ENCODE data around the gene FRAT1. TPM values are rescaled to one million over a fixed set of nuclear protein-coding genes. Genes with fewer than 3 reads are reported as not detected.

FRAT1 gene
- polyA plus RNA-seq, 1 donor from 2014 or later, result 10.8 TPM

DNA sequence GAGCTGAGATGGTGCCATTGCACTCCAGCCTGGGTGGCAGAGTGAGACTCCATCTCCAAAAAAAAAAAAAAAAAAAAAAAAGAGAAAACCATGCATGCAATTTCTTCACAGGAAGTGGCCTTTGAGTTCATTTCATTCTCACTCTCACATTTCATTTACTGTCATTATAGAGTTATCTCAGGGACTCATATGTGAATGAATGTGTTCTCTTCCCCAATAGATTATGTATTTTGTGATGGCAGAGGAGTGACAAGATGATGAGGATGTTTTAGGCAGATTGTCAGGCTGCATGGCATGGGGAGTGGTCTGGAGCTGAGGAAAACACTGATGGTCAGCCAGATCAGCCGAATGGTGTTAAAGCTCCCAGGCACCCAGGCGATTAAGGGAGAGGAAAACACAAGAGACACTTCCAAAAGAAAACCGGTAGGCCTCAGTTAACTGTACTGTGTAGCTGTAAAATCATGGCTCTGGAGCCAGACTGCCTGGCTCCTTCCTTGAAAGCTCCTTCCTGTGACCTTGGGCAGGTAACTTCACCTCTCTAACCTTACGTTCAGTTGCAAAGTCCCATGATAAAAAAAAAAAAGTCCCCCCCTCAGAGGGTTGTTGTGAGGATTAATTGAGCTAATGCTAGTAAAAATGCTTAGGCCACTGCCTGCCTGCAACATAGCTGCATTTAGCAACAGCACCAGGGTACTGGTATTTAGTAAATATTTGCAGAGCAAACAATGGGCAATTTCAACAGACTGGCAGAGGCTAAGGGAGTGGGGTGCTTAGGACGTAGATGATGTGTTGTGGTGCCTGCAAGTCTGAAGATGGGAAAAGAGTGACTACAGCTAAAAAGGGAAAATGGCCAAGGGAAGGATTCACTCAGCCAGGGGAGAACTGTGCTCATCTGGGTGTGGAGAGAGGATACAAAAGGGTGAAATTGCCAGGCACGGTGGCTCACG is 8.6 kb downstream of the FRAT1 start:
- Histone ChIP-seq H2AFZ (ENCODE audit: low read depth, low read length) (no peak overlapping the region), H3K9me3 (ENCODE audit: low read length) (no peaks in the 10 kb centered on the region), H3K79me2 (replicated peaks; ENCODE audit: insufficient read depth, low read length) (peaks cover 16% of the 10 kb centered on the region), H4K20me1 (ENCODE audit: insufficient read depth) (no peaks in the 10 kb centered on the region), H3K36me3 (ENCODE audit: insufficient read depth, low read length) (no peaks in the 10 kb centered on the region), H3K27me3 (ENCODE audit: insufficient read depth, low read depth, low read length) (peaks cover 15% of the 10 kb centered on the region), H3F3A (ENCODE audit: insufficient read depth, low read length, poor library complexity, severe bottlenecking) (peaks cover 8% of the 10 kb centered on the region), H3K9me2 (ENCODE audit: insufficient read depth, low read length) (no peaks in the 10 kb centered on the region), H3K9ac (ENCODE audit: low read length) (no peak overlapping the region), H3K4me3 (ENCODE audit: low read length) (no peak overlapping the region), H3K4me2 (ENCODE audit: low read length) (no peak overlapping the region), H3K27ac (ENCODE audit: low read length) (no peak overlapping the region)
- TF ChIP-seq CTCF (IDR thresholded peaks at IDR 0.05; ENCODE audit: poor library complexity, severe bottlenecking), result no peak
- TF ChIP-seq POLR2AphosphoS5 (IDR thresholded peaks at IDR 0.05), result no peak

DNA sequence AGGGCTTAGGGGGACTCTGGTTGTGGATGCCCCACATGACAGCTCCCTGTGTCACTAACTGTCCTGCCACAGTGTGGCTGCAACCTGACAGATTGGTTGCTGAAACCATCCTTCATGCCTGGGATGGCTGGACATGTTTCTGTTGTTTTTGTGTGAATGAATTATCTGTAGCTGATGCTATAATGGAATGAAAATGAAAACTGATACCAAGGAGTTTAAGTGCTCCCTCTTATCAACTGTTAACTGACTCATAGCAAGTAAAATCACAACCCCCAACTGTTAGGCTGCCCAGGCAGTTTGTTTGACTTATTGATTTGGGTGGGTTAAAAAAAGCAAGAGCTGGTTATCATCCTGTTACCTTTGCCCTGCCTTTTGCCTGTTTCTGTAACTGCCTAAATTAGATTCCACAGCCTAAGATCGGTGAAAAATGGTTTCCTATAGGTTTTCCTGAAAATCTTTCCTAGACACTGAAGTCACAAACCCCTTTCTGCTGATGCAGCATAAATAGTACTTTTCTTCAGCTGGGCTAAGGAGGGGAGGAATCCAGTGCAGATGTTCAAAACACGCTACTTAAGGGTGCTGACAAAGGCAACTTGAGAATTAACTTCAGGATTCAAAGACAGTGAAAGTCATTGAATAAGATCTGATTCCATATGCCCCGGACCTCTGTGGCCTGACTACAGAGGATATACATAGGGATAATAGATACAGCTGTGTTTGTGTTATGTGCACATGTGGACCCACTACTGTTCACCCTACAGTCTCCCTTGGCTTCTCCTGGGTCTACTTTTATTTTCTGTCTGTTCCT is 9.8 kb downstream of the FRAT1 start:
- no peak overlapping the region for H3K9ac ChIP-seq (ENCODE audit: low read length)
- H3K4me3 ChIP-seq (ENCODE audit: low read length), result no peak overlapping the region
- H3K27me3 ChIP-seq (ENCODE audit: insufficient read depth, low read depth, low read length), result peaks cover 17% of the 10 kb centered on the region
- H3K27ac ChIP-seq (ENCODE audit: low read length), result no peak overlapping the region
- no peak for TF ChIP-seq TAF1 (IDR thresholded peaks at IDR 0.05; ENCODE audit: low read depth)
- no peak for TF ChIP-seq MXI1 (conservative IDR thresholded peaks at IDR 0.05; ENCODE audit: poor library complexity, severe bottlenecking)
- TF ChIP-seq CTCF (IDR thresholded peaks at IDR 0.05; ENCODE audit: poor library complexity, severe bottlenecking), result no peak
- no peak for TF ChIP-seq POLR2AphosphoS5 (IDR thresholded peaks at IDR 0.05)
- no peak for TF ChIP-seq EP300 (conservative IDR thresholded peaks at IDR 0.05; ENCODE audit: poor library complexity, severe bottlenecking)
- no peak for TF ChIP-seq SMC3 (conservative IDR thresholded peaks at IDR 0.05; ENCODE audit: poor library complexity)
- H2AFZ ChIP-seq (ENCODE audit: low read depth, low read length), result no peak overlapping the region
- H3F3A ChIP-seq (ENCODE audit: insufficient read depth, low read length, poor library complexity, severe bottlenecking), result peaks cover 8% of the 10 kb centered on the region
- no peaks in the 10 kb centered on the region for H3K9me2 ChIP-seq (ENCODE audit: insufficient read depth, low read length)
- H4K20me1 ChIP-seq (ENCODE audit: insufficient read depth), result no peaks in the 10 kb centered on the region
- no peaks in the 10 kb centered on the region for H3K9me3 ChIP-seq (ENCODE audit: low read length)
- H3K4me2 ChIP-seq (ENCODE audit: low read length), result no peak overlapping the region
- no peaks in the 10 kb centered on the region for H3K36me3 ChIP-seq (ENCODE audit: insufficient read depth, low read length)
- peaks cover 17% of the 10 kb centered on the region for H3K79me2 ChIP-seq (replicated peaks; ENCODE audit: insufficient read depth, low read length)

GRCh38 chr10:97329766-97330165 is 10.7 kb downstream of the FRAT1 start:
- Histone ChIP-seq H3K4me3 (ENCODE audit: low read length) (no peak overlapping the region), H3K4me2 (ENCODE audit: low read length) (no peak overlapping the region), H4K20me1 (ENCODE audit: insufficient read depth) (no peaks in the 10 kb centered on the region), H3K9me3 (ENCODE audit: low read length) (no peaks in the 10 kb centered on the region), H2AFZ (ENCODE audit: low read depth, low read length) (no peak overlapping the region), H3F3A (ENCODE audit: insufficient read depth, low read length, poor library complexity, severe bottlenecking) (peaks cover 8% of the 10 kb centered on the region), H3K36me3 (ENCODE audit: insufficient read depth, low read length) (no peaks in the 10 kb centered on the region), H3K79me2 (replicated peaks; ENCODE audit: insufficient read depth, low read length) (peaks cover 17% of the 10 kb centered on the region), H3K27ac (ENCODE audit: low read length) (no peak overlapping the region), H3K27me3 (ENCODE audit: insufficient read depth, low read depth, low read length) (peaks cover 17% of the 10 kb centered on the region), H3K9me2 (ENCODE audit: insufficient read depth, low read length) (no peaks in the 10 kb centered on the region), H3K9ac (ENCODE audit: low read length) (no peak overlapping the region)
- TF ChIP-seq CTCF (IDR thresholded peaks at IDR 0.05; ENCODE audit: poor library complexity, severe bottlenecking), result no peak
